Measurements from ENCODE around the gene ANO2. TPM values are rescaled to one million over a fixed set of nuclear protein-coding genes. Genes with fewer than 3 reads are reported as not detected.

Gene ANO2
- total RNA-seq, 1 experiment from 2014 or later: 0.68 TPM

- CTCF ChIA-PET: interaction anchor here (1.0 kb wide), 1 partner anchor 61 kb away, joined by 5 read pairs; no protein-coding TSS in a partner anchor
- H3K4me1 Mint-ChIP-seq (ENCODE audit: low read depth, unreplicated experiment): no peaks in the 10 kb centered on the region
- no peaks in the 10 kb centered on the region for H3K36me3 ChIP-seq (ENCODE audit: control insufficient read depth, insufficient read depth, low read length)
- POLR2A ChIA-PET: no interaction called here
- H3K9me3 ChIP-seq: no peaks in the 10 kb centered on the region; the same call in 1 of the 2 replicates
- no peaks in the 10 kb centered on the region for H3K36me3 Mint-ChIP-seq (ENCODE audit: insufficient read depth, unreplicated experiment)
- no peak overlapping the region for H3K4me3 ChIP-seq (ENCODE audit: low read depth, low read length)
- H3K27me3 Mint-ChIP-seq (ENCODE audit: insufficient read depth, unreplicated experiment): peaks cover 36% of the 10 kb centered on the region
- no peaks in the 10 kb centered on the region for H3K9me3 Mint-ChIP-seq (ENCODE audit: unreplicated experiment)
- no peak overlapping the region for H3K4me3 Mint-ChIP-seq (ENCODE audit: unreplicated experiment)
- no peaks in the 10 kb centered on the region for H3K27me3 ChIP-seq (replicated peaks; ENCODE audit: control insufficient read depth, insufficient read depth, low read length)
- TF ChIP-seq CTCF (IDR thresholded peaks at IDR 0.05; ENCODE audit: insufficient read depth in 1 of 2, low read depth in 1 of 2, low read length in 1 of 2, severe bottlenecking in 1 of 2, unreplicated experiment in 1 of 2): no peak
- no peaks in the 10 kb centered on the region for H3K4me1 ChIP-seq
- no TSS peak for BruUV-seq (replicated peaks)
- intact Hi-C loops (cut with micrococcal nuclease; ENCODE audit: unreplicated experiment): no loop called here
- H3K27ac Mint-ChIP-seq (ENCODE audit: unreplicated experiment): no peak overlapping the region
- DNase-seq: no peak
Observed at GRCh38 chr12:5976711-5977110, 31.7 kb upstream of the ANO2 start.

- ChIA-PET CTCF (interaction anchor here (1.0 kb wide), 1 partner anchor 62 kb away, joined by 5 read pairs; no protein-coding TSS in a partner anchor), POLR2A (no interaction called here)
- no peak overlapping the region for H3K27ac Mint-ChIP-seq (ENCODE audit: unreplicated experiment)
- Histone ChIP-seq H3K4me3 (ENCODE audit: low read depth, low read length) (no peak overlapping the region), H3K9me3 (no peaks in the 10 kb centered on the region; the same call in 1 of the 2 replicates), H3K4me1 (no peaks in the 10 kb centered on the region), H3K36me3 (ENCODE audit: control insufficient read depth, insufficient read depth, low read length) (no peaks in the 10 kb centered on the region), H3K27me3 (replicated peaks; ENCODE audit: control insufficient read depth, insufficient read depth, low read length) (no peaks in the 10 kb centered on the region)
- H3K27me3 Mint-ChIP-seq (ENCODE audit: insufficient read depth, unreplicated experiment): peaks cover 34% of the 10 kb centered on the region
- TF ChIP-seq CTCF (IDR thresholded peaks at IDR 0.05; ENCODE audit: insufficient read depth in 1 of 2, low read depth in 1 of 2, low read length in 1 of 2, severe bottlenecking in 1 of 2, unreplicated experiment in 1 of 2): no peak
- H3K36me3 Mint-ChIP-seq (ENCODE audit: insufficient read depth, unreplicated experiment): no peaks in the 10 kb centered on the region
- BruUV-seq (replicated peaks): no TSS peak
- DNase-seq: no peak
- intact Hi-C loops (cut with micrococcal nuclease; ENCODE audit: unreplicated experiment): no loop called here
- no peaks in the 10 kb centered on the region for H3K9me3 Mint-ChIP-seq (ENCODE audit: unreplicated experiment)
- no peaks in the 10 kb centered on the region for H3K4me1 Mint-ChIP-seq (ENCODE audit: low read depth, unreplicated experiment)
- no peak overlapping the region for H3K4me3 Mint-ChIP-seq (ENCODE audit: unreplicated experiment)
Observed at GRCh38 chr12:5976196-5976595, 31.1 kb upstream of the ANO2 start.

GRCh38 chr12:5973461-5974115 lies 28.5 kb upstream of the ANO2 start:
- H3K27me3 ChIP-seq (replicated peaks; ENCODE audit: control insufficient read depth, insufficient read depth, low read length): no peaks in the 10 kb centered on the region
- intact Hi-C loops (cut with micrococcal nuclease; ENCODE audit: unreplicated experiment): no loop called here
- no peaks in the 10 kb centered on the region for H3K36me3 ChIP-seq (ENCODE audit: control insufficient read depth, insufficient read depth, low read length)
- Mint-ChIP-seq H3K36me3 (ENCODE audit: insufficient read depth, unreplicated experiment) (no peaks in the 10 kb centered on the region), H3K4me3 (ENCODE audit: unreplicated experiment) (no peak overlapping the region), H3K4me1 (ENCODE audit: low read depth, unreplicated experiment) (no peaks in the 10 kb centered on the region), H3K9me3 (ENCODE audit: unreplicated experiment) (no peaks in the 10 kb centered on the region), H3K27ac (ENCODE audit: unreplicated experiment) (no peak overlapping the region), H3K27me3 (ENCODE audit: insufficient read depth, unreplicated experiment) (peaks cover 34% of the 10 kb centered on the region)
- H3K4me1 ChIP-seq: no peaks in the 10 kb centered on the region
- H3K9me3 ChIP-seq: no peaks in the 10 kb centered on the region; the same call in 1 of the 2 replicates
- no peak for DNase-seq
- CTCF ChIA-PET: interaction anchor here (1.3 to 1.5 kb wide), 2 partner anchors 16 to 64 kb away, joined by 4 read pairs; no protein-coding TSS in a partner anchor
- no peak overlapping the region for H3K4me3 ChIP-seq (ENCODE audit: low read depth, low read length)
- POLR2A ChIA-PET: no interaction called here
- no peak for TF ChIP-seq CTCF (IDR thresholded peaks at IDR 0.05; ENCODE audit: insufficient read depth in 1 of 2, low read depth in 1 of 2, low read length in 1 of 2, severe bottlenecking in 1 of 2, unreplicated experiment in 1 of 2)
- no TSS peak for BruUV-seq (replicated peaks)
